GM12878 (cell line): Measurements from ENCODE around the gene CACTIN. TPM values are rescaled to one million over a fixed set of nuclear protein-coding genes. Genes with fewer than 3 reads are reported as not detected.

ENCODE experiments used
- ATAC-seq: fragments of 200-7000 bp; cut with Tn5 transposase; 3 replicates; pipeline ENCODE4 v1.9.1; 2020; ENCODE audit warnings: mild to moderate bottlenecking, moderate library complexity
- BruUV-seq: library from RNA; stranded (reverse); fragments of 400-500 nt; replicated peaks from 2 replicates; lab custom pipeline; 2021; lab: Mats Ljungman, UMichigan
- CTCF ChIA-PET: fragments of 300-600 bp; sonication (Branson Sonifier 250); formaldehyde crosslinking; extraction: SDS; loops from one replicate; lab custom pipeline; 2021; ENCODE audit warnings: inconsistent platforms; lab: Yijun Ruan, JAX
- POLR2A ChIA-PET: fragments of 350-600 bp; formaldehyde crosslinking; extraction: SDS; loops from one replicate; lab custom pipeline; 2021; ENCODE audit warnings: inconsistent platforms; lab: Charles Lee
- RAD21 ChIA-PET: fragments of 300-600 bp; sonication (Branson Sonifier 250); formaldehyde crosslinking; loops from one replicate; lab custom pipeline; 2023; ENCODE audit warnings: antibody characterized with exemption; ENCODE audit not compliant: unreplicated experiment; lab: Charles Lee
- SMC1A ChIA-PET: fragments of 300-600 bp; sonication (Branson Sonifier 250); formaldehyde crosslinking; loops from one replicate; lab custom pipeline; 2023; ENCODE audit not compliant: unreplicated experiment, uncharacterized antibody; lab: Charles Lee
- DNase-seq: peaks from one replicate; pipeline ENCODE4 v3.0.0-alpha.2; 2011; ENCODE audit warnings: low read depth, low spot score
- FAIRE-seq: peaks from 3 replicates; lab custom pipeline; 2011; peaks lifted over from hg19 to GRCh38; lab: Jason Lieb, UNC
- H2AFZ ChIP-seq: 2 replicates; pipeline ENCODE4 v1.6.0; 2011; ENCODE audit warnings: low read depth, low read length, control low read depth; ENCODE audit not compliant: control insufficient read depth
- H3K27ac ChIP-seq: 2 replicates; pipeline ENCODE4 v1.5.1; 2011; ENCODE audit warnings: control low read depth; ENCODE audit not compliant: control insufficient read depth, insufficient read depth
- H3K27me3 ChIP-seq, 2 experiments: replicated peaks in 1 of 2; 2 replicates each; pipeline versions ENCODE4 v1.6.0 to v1.6.1; 2011; ENCODE audit warnings: low read length in 1 of 2; ENCODE audit not compliant: control insufficient read depth in 2 of 2, insufficient read depth in 2 of 2
- H3K36me3 ChIP-seq, 2 experiments: 2 replicates each; pipeline ENCODE4 v1.5.1; 2011; ENCODE audit warnings: low read length in 1 of 2; ENCODE audit not compliant: control insufficient read depth in 2 of 2, insufficient read depth in 2 of 2
- H3K4me1 ChIP-seq: 2 replicates; pipeline ENCODE4 v1.6.1; 2011; ENCODE audit warnings: mild to moderate bottlenecking, low read length, moderate library complexity, mixed read lengths; ENCODE audit not compliant: control insufficient read depth, insufficient read depth
- H3K4me2 ChIP-seq: 2 replicates; pipeline ENCODE4 v1.6.0; 2011; ENCODE audit warnings: control low read depth; ENCODE audit not compliant: control insufficient read depth, insufficient read depth
- H3K4me3 ChIP-seq: fragments of 200-600 bp; sonication (generic); 2 replicates; pipeline ENCODE4 v1.5.1; 2016
- H3K79me2 ChIP-seq: 2 replicates; pipeline ENCODE4 v1.6.0; 2011; ENCODE audit warnings: low read length; ENCODE audit not compliant: control insufficient read depth, insufficient read depth
- H3K9ac ChIP-seq: 2 replicates; pipeline ENCODE4 v1.8.0; 2011; ENCODE audit warnings: low read length, control low read depth, mixed read lengths; ENCODE audit not compliant: control insufficient read depth, insufficient read depth
- H3K9me3 ChIP-seq: replicated peaks from 3 replicates; pipeline ENCODE4 v1.5.1; 2011; ENCODE audit warnings: mild to moderate bottlenecking, low read length; ENCODE audit not compliant: control insufficient read depth, insufficient read depth
- H4K20me1 ChIP-seq: 2 replicates; pipeline ENCODE4 v1.6.0; 2011; ENCODE audit not compliant: control insufficient read depth, insufficient read depth
- ASH2L ChIP-seq: fragments of 300-600, 200-600 bp; sonication (generic); IDR thresholded peaks from 2 replicates; pipeline ENCODE4 v1.6.1; 2017; ENCODE audit warnings: low read depth, mild to moderate bottlenecking, borderline replicate concordance
- BACH1 ChIP-seq: fragments of 450-650 bp; IDR thresholded peaks from 2 replicates; pipeline ENCODE4 v1.6.1; 2017; ENCODE audit warnings: mild to moderate bottlenecking, borderline replicate concordance
- BCL11A ChIP-seq: IDR thresholded peaks from 2 replicates; pipeline ENCODE4 v1.6.1; 2011; ENCODE audit warnings: low read depth, low read length
- BRCA1 ChIP-seq: IDR thresholded peaks from 2 replicates; pipeline ENCODE4 v1.6.1; 2011; ENCODE audit warnings: low read depth, low read length, improper control_type of control experiment
- CBFB ChIP-seq: IDR thresholded peaks from 2 replicates; pipeline ENCODE4 v1.6.1; 2016; ENCODE audit warnings: antibody characterized with exemption, low read depth
- CBX3 ChIP-seq: fragments of 200-600 bp; sonication (generic); IDR thresholded peaks from 2 replicates; pipeline ENCODE4 v1.6.1; 2016; ENCODE audit warnings: low read depth, borderline replicate concordance
- CHD1 ChIP-seq: IDR thresholded peaks from 2 replicates; pipeline ENCODE4 v1.6.1; 2012; ENCODE audit warnings: low read depth, low read length, improper control_type of control experiment
- DPF2 ChIP-seq: fragments of 450-650 bp; IDR thresholded peaks from 2 replicates; pipeline ENCODE4 v1.6.1; 2017; ENCODE audit warnings: mild to moderate bottlenecking
- E2F8 ChIP-seq: fragments of 450-650 bp; IDR thresholded peaks from 2 replicates; pipeline ENCODE4 v1.6.1; 2018; ENCODE audit warnings: mild to moderate bottlenecking, low read depth, moderate library complexity; ENCODE audit not compliant: partially characterized antibody
- GATAD2B ChIP-seq: fragments of 450-650 bp; conservative IDR thresholded peaks from 2 replicates; pipeline ENCODE4 v1.6.1; 2017; ENCODE audit warnings: low read depth, mild to moderate bottlenecking, moderate library complexity
- HDAC6 ChIP-seq: fragments of 200-600 bp; sonication (generic); IDR thresholded peaks from one replicate; pipeline ENCODE4 v1.8.0; 2017; ENCODE audit warnings: antibody characterized with exemption; ENCODE audit not compliant: unreplicated experiment
- MYB ChIP-seq: fragments of 150-350 bp; IDR thresholded peaks from 2 replicates; pipeline ENCODE4 v1.6.1; 2014; ENCODE audit warnings: mild to moderate bottlenecking, low read depth, low read length, borderline replicate concordance
- NR2C1 ChIP-seq: fragments of 450-650 bp; IDR thresholded peaks from 2 replicates; pipeline ENCODE4 v1.6.1; 2017; ENCODE audit warnings: antibody characterized with exemption, mild to moderate bottlenecking, moderate library complexity
- NR2C2 ChIP-seq: IDR thresholded peaks from 2 replicates; pipeline ENCODE4 v1.6.1; 2011; ENCODE audit warnings: borderline replicate concordance, low read depth; ENCODE audit not compliant: control insufficient read depth, insufficient read length
- NRF1 ChIP-seq: conservative IDR thresholded peaks from 2 replicates; pipeline ENCODE4 v1.6.1; 2011; ENCODE audit warnings: mild to moderate bottlenecking, low read depth, low read length, improper control_type of control experiment
- SIN3A ChIP-seq: IDR thresholded peaks from 2 replicates; pipeline ENCODE4 v1.6.1; 2012; ENCODE audit warnings: low read depth, low read length, improper control_type of control experiment
- SUPT20H ChIP-seq: IDR thresholded peaks from 2 replicates; pipeline ENCODE4 v1.6.1; 2011; ENCODE audit warnings: low read depth, mild to moderate bottlenecking, low read length, moderate library complexity, borderline replicate concordance; ENCODE audit not compliant: control insufficient read depth
- TCF7 ChIP-seq: IDR thresholded peaks from 2 replicates; pipeline ENCODE4 v1.6.1; 2014; ENCODE audit warnings: antibody characterized with exemption, borderline replicate concordance
- YBX1 ChIP-seq: fragments of 450-650 bp; IDR thresholded peaks from 2 replicates; pipeline ENCODE4 v1.6.1; 2016; ENCODE audit warnings: antibody characterized with exemption
- ZNF622 ChIP-seq: fragments of 450-650 bp; IDR thresholded peaks from 2 replicates; pipeline ENCODE4 v1.6.1; 2017; ENCODE audit warnings: mild to moderate bottlenecking, inconsistent platforms
- WGBS: methylation state at CpG from one replicate; pipeline ENCODE4 v1.1.6; 2016; ENCODE audit warnings: low lambda C conversion rate; ENCODE audit not compliant: insufficient replicate concordance, insufficient coverage; ENCODE audit errors: missing lambda C conversion rate; 5-methylcytosine and 5-hydroxymethylcytosine counted together
- in situ Hi-C: fragments of 300-500 bp; cut with MboI; formaldehyde crosslinking; loops from 9 replicates; pipeline ENCODE4 v1.14.3; 2018; ENCODE audit warnings: mixed read lengths
- intact Hi-C: fragments of 100-400 bp; cut with micrococcal nuclease; formaldehyde crosslinking; loops from one replicate; pipeline ENCODE4 v1.14.2; 2022; ENCODE audit not compliant: unreplicated experiment
- polyA plus RNA-seq, 11 experiments: library from polyadenylated mRNA; depleted of rRNA in 4 of 11; unstranded in 6 of 11; stranded (reverse) in 5 of 11; fragments of >200 nt; fragmentation: Nextera tagmentation in 4 of 11; fragmentation: Illumina TruSeq in 1 of 11; extraction: Ambion mirVana in 4 of 11; extraction: Trizol in 1 of 11; gene quantifications; 1 replicate in 1 of 11; 2 replicates in 10 of 11; pipeline versions ENCODE4 v1.2.1 to v1.2.3, GENCODE V29; 2011 to 2016; ENCODE audit warnings: inconsistent platforms in 2 of 11, missing spikeins in 2 of 11, low read depth in 1 of 11
- total RNA-seq, 4 experiments: library from RNA; depleted of rRNA in 3 of 4; stranded (reverse); fragments of >200 nt in 3 of 4; fragmentation: Illumina TruSeq in 1 of 4; extraction: Trizol in 1 of 4; gene quantifications; 2 replicates each; pipeline versions ENCODE4 v1.2.1 to v1.2.3, GENCODE V29; 2013 to 2021

Gene CACTIN
- total and polyA plus RNA-seq, 10 of the 15 experiments (the other 5 are each of a cell fraction or from before 2014, with no cell fraction given): 0.40 to 31.4 (median 12.5) TPM

GRCh38 chr19:3612330-3612729 lies 14.3 kb downstream of the CACTIN start:
- TF ChIP-seq NRF1 (no peak), TCF7 (no peak), ASH2L (no peak), SUPT20H (no peak), SIN3A (no peak), GATAD2B (no peak), BRCA1 (no peak), HDAC6 (no peak), CBFB (no peak), YBX1 (no peak)
- no peaks in the 10 kb centered on the region for H3K79me2 ChIP-seq
- no peak overlapping the region for H3K27ac ChIP-seq
- intact Hi-C loops (no loop called here), in situ Hi-C loops (no loop called here)
- ChIA-PET RAD21 (no interaction called here), CTCF (no interaction called here), POLR2A (no interaction called here), SMC1A (no interaction called here)
- BruUV-seq: no TSS peak
- no peak overlapping the region for H2AFZ ChIP-seq
- FAIRE-seq (no peak), ATAC-seq (no peak), DNase-seq (no peak)
- H3K4me2 ChIP-seq: no peak overlapping the region
- WGBS: 96% methylated on average over 28 of the region's 33 CpGs
- H3K4me3 ChIP-seq: no peak overlapping the region
- H3K36me3 ChIP-seq: peaks cover 0 to 8% of the 10 kb centered on the region in 2 experiments; a peak in 3 of 4 replicates
- H3K4me1 ChIP-seq: no peaks in the 10 kb centered on the region
- H4K20me1 ChIP-seq: no peaks in the 10 kb centered on the region
- H3K27me3 ChIP-seq: no peaks in the 10 kb centered on the region
- H3K9ac ChIP-seq: no peak overlapping the region
- no peaks in the 10 kb centered on the region for H3K9me3 ChIP-seq

DNA sequence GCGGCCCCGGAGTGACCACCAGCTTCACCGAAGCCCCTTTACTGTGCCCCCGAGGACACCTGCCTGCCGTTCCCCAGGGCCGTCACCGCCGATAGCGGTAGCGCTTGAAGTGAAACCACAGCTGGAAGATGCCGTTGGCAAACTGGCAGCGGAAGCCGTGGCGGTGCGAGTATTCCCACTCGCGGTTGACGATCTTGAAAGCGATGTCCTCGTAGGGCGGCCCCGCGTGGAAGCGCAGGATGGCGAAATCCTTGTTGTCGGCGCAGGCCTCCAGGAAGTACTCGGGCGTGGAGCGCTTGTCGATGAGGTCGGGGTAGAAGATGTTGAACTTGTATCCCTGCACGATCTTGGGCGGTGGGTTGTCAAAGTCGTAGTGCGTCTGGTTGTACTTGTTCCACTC lies 14.7 kb downstream of the CACTIN start:
- in situ Hi-C loops (no loop called here), intact Hi-C loops (no loop called here)
- Histone ChIP-seq H3K9me3 (no peaks in the 10 kb centered on the region), H3K27me3 (no peaks in the 10 kb centered on the region), H3K4me1 (no peaks in the 10 kb centered on the region), H3K79me2 (no peaks in the 10 kb centered on the region), H3K36me3 (peaks cover 0 to 8% of the 10 kb centered on the region in 2 experiments; a peak in 3 of 4 replicates), H3K27ac (no peak overlapping the region), H2AFZ (no peak overlapping the region), H3K9ac (no peak overlapping the region), H3K4me2 (no peak overlapping the region), H3K4me3 (no peak overlapping the region), H4K20me1 (no peaks in the 10 kb centered on the region)
- ChIA-PET POLR2A (no interaction called here), RAD21 (no interaction called here), SMC1A (no interaction called here), CTCF (no interaction called here)
- DNase-seq (no peak), ATAC-seq (no peak), FAIRE-seq (no peak)
- WGBS: 97% methylated on average over 36 of the region's 36 CpGs
- no TSS peak for BruUV-seq
- no peak for TF ChIP-seq NR2C1
- no peak for TF ChIP-seq BCL11A
- no peak for TF ChIP-seq DPF2
- TF ChIP-seq CBX3: no peak
- TF ChIP-seq E2F8: no peak
- no peak for TF ChIP-seq ZNF622
- no peak for TF ChIP-seq BACH1
- no peak for TF ChIP-seq NR2C2
- TF ChIP-seq MYB: no peak
- TF ChIP-seq CHD1: no peak
